PC-3 (cell line): Measurements from ENCODE around the gene PKD2L2.

Experiments
- EZH2phosphoT487 ChIP-seq: fragments of 300-600 bp; sonication (generic); IDR thresholded peaks from 2 replicates; pipeline ENCODE4 v1.6.1; 2018; ENCODE audit warnings: mild to moderate bottlenecking, antibody characterized with exemption, low read length, borderline replicate concordance
- TF ChIP-seq, protein P1 (sequence below): fragments of 300-600 bp; sonication (generic); conservative IDR thresholded peaks from 2 replicates; pipeline ENCODE4 v1.5.1; 2017; ENCODE audit warnings: antibody characterized with exemption, low read depth, mild to moderate bottlenecking, low read length

DNA sequence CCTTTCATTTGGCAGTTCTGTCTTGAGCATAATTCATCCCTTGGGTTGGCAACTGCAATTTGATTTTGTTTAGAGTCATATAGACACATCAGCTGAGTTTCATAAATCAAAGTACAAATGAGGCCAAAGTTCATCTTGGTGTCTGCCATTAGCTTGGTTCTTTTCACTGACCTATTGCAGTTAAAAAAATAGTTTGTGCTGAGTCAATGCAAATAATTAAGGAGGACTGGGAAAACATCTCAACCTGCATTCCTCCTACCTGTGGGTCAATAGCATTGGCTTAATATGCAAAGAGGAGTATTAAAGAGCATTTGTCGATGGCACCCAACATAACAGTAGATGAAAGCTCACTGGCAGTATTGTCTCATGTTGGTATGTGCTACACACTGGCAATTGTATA is 1.6 kb downstream of the PKD2L2 start:
- TF ChIP-seq, protein P1, sequence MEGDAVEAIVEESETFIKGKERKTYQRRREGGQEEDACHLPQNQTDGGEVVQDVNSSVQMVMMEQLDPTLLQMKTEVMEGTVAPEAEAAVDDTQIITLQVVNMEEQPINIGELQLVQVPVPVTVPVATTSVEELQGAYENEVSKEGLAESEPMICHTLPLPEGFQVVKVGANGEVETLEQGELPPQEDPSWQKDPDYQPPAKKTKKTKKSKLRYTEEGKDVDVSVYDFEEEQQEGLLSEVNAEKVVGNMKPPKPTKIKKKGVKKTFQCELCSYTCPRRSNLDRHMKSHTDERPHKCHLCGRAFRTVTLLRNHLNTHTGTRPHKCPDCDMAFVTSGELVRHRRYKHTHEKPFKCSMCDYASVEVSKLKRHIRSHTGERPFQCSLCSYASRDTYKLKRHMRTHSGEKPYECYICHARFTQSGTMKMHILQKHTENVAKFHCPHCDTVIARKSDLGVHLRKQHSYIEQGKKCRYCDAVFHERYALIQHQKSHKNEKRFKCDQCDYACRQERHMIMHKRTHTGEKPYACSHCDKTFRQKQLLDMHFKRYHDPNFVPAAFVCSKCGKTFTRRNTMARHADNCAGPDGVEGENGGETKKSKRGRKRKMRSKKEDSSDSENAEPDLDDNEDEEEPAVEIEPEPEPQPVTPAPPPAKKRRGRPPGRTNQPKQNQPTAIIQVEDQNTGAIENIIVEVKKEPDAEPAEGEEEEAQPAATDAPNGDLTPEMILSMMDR = no peak
- no peak for TF ChIP-seq EZH2phosphoT487
